ENCODE results near the gene CSN1S1.

- TF ChIP-seq POLR2AphosphoS5 (IDR thresholded peaks at IDR 0.05) = no peak
- TF ChIP-seq CTCF (IDR thresholded peaks at IDR 0.05) = no peak
- no peak for TF ChIP-seq POLR2A (IDR thresholded peaks at IDR 0.05)
- TF ChIP-seq EP300 (IDR thresholded peaks at IDR 0.05) = no peak
Measured at GRCh38 chr4:69888336-69888735, 42.5 kb upstream of the CSN1S1 start.

Data from sigmoid colon (tissue), 4 donors.